HCT116 (cell line): ENCODE measurements around the gene LIM2. TPM values are rescaled to one million over a fixed set of nuclear protein-coding genes. Genes with fewer than 3 reads are reported as not detected.

Source experiments
- MAX ChIP-seq: IDR thresholded peaks from 2 replicates; pipeline ENCODE4 v1.6.1; 2012
- POLR2A ChIP-seq: IDR thresholded peaks from 2 replicates; pipeline ENCODE4 v1.7.0; 2011; ENCODE audit warnings: borderline replicate concordance; ENCODE audit not compliant: insufficient read depth, insufficient read length; ENCODE audit errors: extremely low read depth
- REST ChIP-seq: IDR thresholded peaks from 2 replicates; pipeline ENCODE4 v1.6.1; 2012; ENCODE audit warnings: low read depth
- SRF ChIP-seq: IDR thresholded peaks from 2 replicates; pipeline ENCODE4 v1.6.1; 2012; ENCODE audit warnings: low read depth
- ZBTB33 ChIP-seq: IDR thresholded peaks from 2 replicates; pipeline ENCODE4 v1.6.1; 2011; ENCODE audit warnings: mild to moderate bottlenecking, low read length, moderate library complexity; ENCODE audit not compliant: insufficient replicate concordance; ENCODE audit errors: extremely low read depth
- ZFX ChIP-seq: fragments of 450-650 bp; IDR thresholded peaks from 2 replicates; pipeline ENCODE4 v1.6.1; 2017
- total RNA-seq: library from RNA; stranded (reverse); gene quantifications from one replicate; pipeline ENCODE4 v1.2.1, GENCODE V29; 2021; ENCODE audit not compliant: unreplicated experiment
- TF ChIP-seq, protein P1 (sequence below): IDR thresholded peaks from 2 replicates; pipeline ENCODE4 v1.6.1; 2012

The LIM2 gene
- total RNA-seq, 1 experiment from 2014 or later = not detected

DNA sequence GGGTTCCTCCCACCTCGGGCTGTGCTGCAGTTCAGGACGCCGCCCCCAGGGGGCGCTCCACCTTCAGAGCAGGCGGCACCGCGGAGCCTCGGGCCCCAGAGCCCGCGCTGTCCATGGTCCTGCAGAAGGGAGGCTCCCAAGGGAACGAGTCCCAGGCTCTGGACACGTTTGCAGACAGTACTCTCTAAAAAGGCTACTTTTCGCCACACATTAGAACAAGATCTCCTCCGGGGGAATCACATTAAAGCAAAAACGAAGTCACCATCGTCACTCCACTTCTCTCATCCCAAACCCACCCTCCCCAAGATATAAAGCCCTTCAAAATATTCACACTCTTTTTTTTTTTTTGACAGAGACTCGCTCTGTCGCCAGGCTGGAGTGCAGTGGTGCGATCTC is 34.3 kb upstream of the LIM2 start (continued):
- TF ChIP-seq REST = peak; percentile 99
- TF ChIP-seq POLR2A = no peak
- TF ChIP-seq, protein P1, sequence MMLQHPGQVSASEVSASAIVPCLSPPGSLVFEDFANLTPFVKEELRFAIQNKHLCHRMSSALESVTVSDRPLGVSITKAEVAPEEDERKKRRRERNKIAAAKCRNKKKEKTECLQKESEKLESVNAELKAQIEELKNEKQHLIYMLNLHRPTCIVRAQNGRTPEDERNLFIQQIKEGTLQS = no peak
- TF ChIP-seq MAX = peak; percentile 42; the same call in 1 of the 2 replicates
- no peak for TF ChIP-seq ZFX
- TF ChIP-seq SRF = no peak
- no peak for TF ChIP-seq ZBTB33
